K562 (cell line): ENCODE measurements around the gene MSANTD4. TPM values are rescaled to one million over a fixed set of nuclear protein-coding genes. Genes with fewer than 3 reads are reported as not detected.

ENCODE experiments used
- ATAC-seq: fragments of 200-7000 bp; cut with Tn5 transposase; 3 replicates; pipeline ENCODE4 v1.9.1; 2020; ENCODE audit warnings: moderate library complexity
- BruUV-seq: library from RNA; stranded (reverse); fragments of 400-500 nt; replicated peaks from 2 replicates; lab custom pipeline; 2021; lab: Mats Ljungman, UMichigan
- CTCF ChIA-PET: fragments of 300-600 bp; formaldehyde crosslinking; extraction: SDS; loops from one replicate; lab custom pipeline; 2021; ENCODE audit warnings: low intra/inter-chr PET ratio; lab: Yijun Ruan, JAX
- POLR2A ChIA-PET: fragments of 300-600, 350-650 bp; sonication (Branson Sonifier 250); formaldehyde crosslinking; extraction: SDS; loops from one replicate; lab custom pipeline; 2021; ENCODE audit warnings: antibody characterized with exemption, inconsistent platforms; lab: Yijun Ruan, JAX
- DNase-seq, 4 experiments: peaks; one replicate each; pipeline versions ENCODE4 v3.0.0 to v3.0.0-alpha.2; 2011 to 2018; ENCODE audit warnings: low spot score in 3 of 4, mixed read lengths in 3 of 4; ENCODE audit errors: extremely low read depth in 1 of 4
- FAIRE-seq: peaks from 2 replicates; lab custom pipeline; 2011; peaks lifted over from hg19 to GRCh38; lab: Jason Lieb, UNC
- H2AFZ ChIP-seq: 2 replicates; pipeline ENCODE4 v1.6.0; 2011; ENCODE audit warnings: low read depth, low read length, control low read depth, inconsistent platforms
- H3K27ac ChIP-seq: fragments of 200-600 bp; 3 replicates; pipeline ENCODE4 v1.8.0; 2011; ENCODE audit warnings: low read depth, mild to moderate bottlenecking, control low read depth, inconsistent platforms, low read length, moderate library complexity, mixed read lengths; ENCODE audit errors: extremely low read depth
- H3K27me3 ChIP-seq, 2 experiments: fragments of 300-600 bp in 1 of 2; 2 replicates in 1 of 2; 3 replicates in 1 of 2; pipeline versions ENCODE4 v1.6.0 to v1.8.0; 2011; ENCODE audit warnings: inconsistent platforms in 2 of 2, low read length in 2 of 2, mild to moderate bottlenecking in 1 of 2, mixed read lengths in 1 of 2, moderate library complexity in 1 of 2; ENCODE audit not compliant: control insufficient read depth in 2 of 2, insufficient read depth in 2 of 2
- H3K36me3 ChIP-seq: fragments of 300-600 bp; 3 replicates; pipeline ENCODE4 v1.8.0; 2011; ENCODE audit warnings: mild to moderate bottlenecking, low read length, inconsistent platforms; ENCODE audit not compliant: control insufficient read depth, insufficient read depth
- H3K4me1 ChIP-seq, 2 experiments: fragments of 200-600 bp in 1 of 2; replicated peaks in 1 of 2; 2 replicates in 1 of 2; 3 replicates in 1 of 2; pipeline versions ENCODE4 v1.5.1 to v1.8.0; 2011; ENCODE audit warnings: inconsistent platforms in 2 of 2, low read length in 2 of 2, mild to moderate bottlenecking in 1 of 2, mixed read lengths in 1 of 2, moderate library complexity in 1 of 2; ENCODE audit not compliant: control insufficient read depth in 2 of 2, insufficient read depth in 2 of 2
- H3K4me2 ChIP-seq: 2 replicates; pipeline ENCODE4 v1.6.1; 2011; ENCODE audit warnings: low read length, control low read depth, inconsistent platforms, mixed read lengths; ENCODE audit not compliant: insufficient read depth
- H3K4me3 ChIP-seq: fragments of 200-600 bp; sonication (generic), shearing (Covaris generic); 2 replicates; pipeline ENCODE4 v1.5.1; 2016; ENCODE audit warnings: control low read depth, inconsistent platforms
- H3K79me2 ChIP-seq: fragments of 200-600 bp; 3 replicates; pipeline ENCODE4 v1.8.0; 2011; ENCODE audit warnings: low read length, inconsistent platforms; ENCODE audit not compliant: control insufficient read depth, insufficient read depth
- H3K9ac ChIP-seq, 2 experiments: 2 replicates each; pipeline versions ENCODE4 v1.6.0 to v1.6.1; 2011; ENCODE audit warnings: low read depth in 2 of 2, low read length in 2 of 2, control low read depth in 1 of 2, inconsistent platforms in 1 of 2, mild to moderate bottlenecking in 1 of 2, mixed read lengths in 1 of 2; ENCODE audit not compliant: insufficient read depth in 1 of 2
- H3K9me1 ChIP-seq: one replicate; pipeline ENCODE4 v1.6.0; 2011; ENCODE audit warnings: inconsistent platforms, mild to moderate bottlenecking, low read length, moderate library complexity; ENCODE audit not compliant: control insufficient read depth, insufficient read depth
- H3K9me3 ChIP-seq: replicated peaks from 2 replicates; pipeline ENCODE4 v1.5.1; 2011; ENCODE audit warnings: low read depth, low read length, inconsistent platforms; ENCODE audit not compliant: control insufficient read depth, insufficient read depth
- H4K20me1 ChIP-seq: replicated peaks from 2 replicates; pipeline ENCODE4 v1.6.1; 2011; ENCODE audit warnings: low read length, inconsistent platforms, mixed read lengths; ENCODE audit not compliant: control insufficient read depth, insufficient read depth
- FOSL1 ChIP-seq: fragments of 200-800 bp; sonication (Bioruptor generic); conservative IDR thresholded peaks from 2 replicates; pipeline ENCODE4 v1.6.1; 2016; ENCODE audit warnings: missing genetic modification characterization, missing compliant biosample characterization
- GABPA ChIP-seq: fragments of 200-800 bp; sonication (Bioruptor generic); conservative IDR thresholded peaks from 2 replicates; pipeline ENCODE4 v1.6.1; 2016; ENCODE audit warnings: low read depth, missing genetic modification characterization, missing compliant biosample characterization
- SNAPC5 ChIP-seq: fragments of 250-450 bp; sonication (Bioruptor Pico); IDR thresholded peaks from 2 replicates; pipeline ENCODE4 v1.8.0; 2021; ENCODE audit warnings: moderate library complexity, mild to moderate bottlenecking, inconsistent platforms
- ZBTB33 ChIP-seq: sonication (generic); formaldehyde crosslinking; IDR thresholded peaks from 2 replicates; pipeline ENCODE4 v1.8.1; 2023; ENCODE audit warnings: mild to moderate bottlenecking, missing genetic modification reagents
- in situ Hi-C: fragments of 300-500 bp; cut with MboI; formaldehyde crosslinking; loops from 4 replicates; pipeline ENCODE4 v1.15.0; 2018; ENCODE audit warnings: inconsistent platforms, mixed read lengths
- intact Hi-C: fragments of 100-400 bp; cut with micrococcal nuclease; formaldehyde crosslinking; loops from 2 replicates; pipeline ENCODE4 v1.14.2; 2022
- polyA plus RNA-seq, 8 experiments: library from polyadenylated mRNA; depleted of rRNA in 4 of 8; stranded (reverse) in 5 of 8; unstranded in 3 of 8; fragments of >200 nt; fragmentation: Nextera tagmentation in 2 of 8; fragmentation: Illumina TruSeq in 1 of 8; extraction: Ambion mirVana in 2 of 8; extraction: Trizol in 1 of 8; gene quantifications; 2 replicates each; pipeline versions ENCODE4 v1.2.1 to v1.2.3, GENCODE V29; 2011 to 2014; ENCODE audit warnings: inconsistent platforms in 1 of 8, missing spikeins in 1 of 8
- total RNA-seq, 7 experiments: library from RNA; depleted of rRNA in 6 of 7; stranded (reverse); fragments of >200 nt in 6 of 7; fragmentation: Illumina TruSeq in 2 of 7; extraction: Trizol in 2 of 7; gene quantifications; 2 replicates each; pipeline versions ENCODE4 v1.2.1 to v1.2.3, GENCODE V29; 2011 to 2021; ENCODE audit warnings: low replicate concordance in 1 of 7

Gene MSANTD4
- total and polyA plus RNA-seq, 9 of the 15 experiments (the other 6 are each of a cell fraction or from before 2014, with no cell fraction given), result 5.0 to 16.4 (median 10.2) TPM

- H4K20me1 ChIP-seq, result no peaks in the 10 kb centered on the region
- intact Hi-C loops (no loop called here), in situ Hi-C loops (no loop called here)
- ChIA-PET CTCF (no interaction called here), POLR2A (no interaction called here)
- H3K4me3 ChIP-seq, result no peak overlapping the region
- no TSS peak for BruUV-seq
- no peak overlapping the region for H3K27ac ChIP-seq
- H3K36me3 ChIP-seq, result no peaks in the 10 kb centered on the region
- H3K4me2 ChIP-seq, result no peak overlapping the region
- no peaks in the 10 kb centered on the region for H3K4me1 ChIP-seq
- TF ChIP-seq ZBTB33, result no peak
- no peak for TF ChIP-seq GABPA (tag)
- TF ChIP-seq SNAPC5, result no peak
- no peak for TF ChIP-seq FOSL1
- H3K9me1 ChIP-seq, result no peaks in the 10 kb centered on the region
- H3K27me3 ChIP-seq, result no peaks in the 10 kb centered on the region
- no peak overlapping the region for H3K9ac ChIP-seq
- ATAC-seq, result no peak
- no peaks in the 10 kb centered on the region for H3K79me2 ChIP-seq
- FAIRE-seq, result no peak
- DNase-seq, result no peak
- no peaks in the 10 kb centered on the region for H3K9me3 ChIP-seq
- no peak overlapping the region for H2AFZ ChIP-seq
Measured at GRCh38 chr11:106063009-106063408, 41.0 kb upstream of the MSANTD4 start.
